B cell (primary cell): ENCODE results near the gene LILRB3. TPM values are rescaled to one million over a fixed set of nuclear protein-coding genes. Genes with fewer than 3 reads are reported as not detected.

Experiments
- ATAC-seq: fragments of 200-7000 bp; cut with Tn5 transposase; one replicate; pipeline ENCODE4 v1.10.0; 2021; ENCODE audit warnings: low read depth, mild to moderate bottlenecking, moderate number of reproducible peaks, moderate library complexity
- CTCF ChIA-PET: fragments of 350-600 bp; sonication (Branson Sonifier 250); formaldehyde crosslinking; loops from one replicate; lab custom pipeline; 2021; ENCODE audit warnings: antibody characterized with exemption, inconsistent platforms; lab: Charles Lee
- POLR2A ChIA-PET: fragments of 350-600 bp; sonication (Branson Sonifier 250); formaldehyde crosslinking; loops from one replicate; lab custom pipeline; 2021; ENCODE audit warnings: antibody characterized with exemption; lab: Charles Lee
- DNase-seq: peaks from one replicate; pipeline ENCODE4 v3.0.0; 2013
- H2AFZ ChIP-seq: 2 replicates; pipeline ENCODE4 v1.6.1; 2012; ENCODE audit warnings: mild to moderate bottlenecking, low read depth, low read length; ENCODE audit not compliant: insufficient read depth, poor library complexity, severe bottlenecking
- H3K27ac ChIP-seq, 2 donors: 1 replicate in 1 of 2; 2 replicates in 1 of 2; pipeline ENCODE4 v1.5.1; 2012 to 2013; ENCODE audit warnings: low read length in 2 of 2, mild to moderate bottlenecking in 2 of 2, moderate library complexity in 1 of 2
- H3K27me3 ChIP-seq, 4 experiments: fragments of 200-600 bp in 1 of 4; sonication (generic) in 1 of 4; replicated peaks in 1 of 4; 1 replicate in 2 of 4; 2 replicates in 2 of 4; pipeline versions ENCODE4 v1.6.1 to v1.7.0; 2013 to 2016; ENCODE audit warnings: low read length in 3 of 4, mild to moderate bottlenecking in 2 of 4, mixed read lengths in 1 of 4, moderate library complexity in 1 of 4; ENCODE audit not compliant: insufficient read depth in 4 of 4, control insufficient read depth in 3 of 4; ENCODE audit errors: control extremely low read depth in 1 of 4
- H3K36me3 ChIP-seq, 2 experiments: replicated peaks in 1 of 2; 1 replicate in 1 of 2; 2 replicates in 1 of 2; pipeline versions ENCODE4 v1.6.1 to v1.7.1; 2013; ENCODE audit warnings: low read length in 1 of 2; ENCODE audit not compliant: insufficient read depth in 2 of 2, control insufficient read depth in 1 of 2; ENCODE audit errors: control extremely low read depth in 1 of 2, extremely low read depth in 1 of 2
- H3K4me1 ChIP-seq, 2 donors: fragments of 200-600 bp in 1 of 2; sonication (generic) in 1 of 2; 1 replicate in 1 of 2; 2 replicates in 1 of 2; pipeline versions ENCODE4 v1.5.1 to v1.6.1; 2013 to 2017; ENCODE audit warnings: low read length in 2 of 2; ENCODE audit not compliant: control insufficient read depth in 2 of 2, insufficient read depth in 2 of 2
- H3K4me2 ChIP-seq: replicated peaks from 2 replicates; pipeline ENCODE3; 2012; ENCODE audit warnings: mild to moderate bottlenecking, low read depth, low read length; ENCODE audit not compliant: poor library complexity, severe bottlenecking
- H3K4me3 ChIP-seq, 5 experiments: fragments of 200-600 bp in 1 of 5; sonication (generic) in 1 of 5; 1 replicate in 3 of 5; 2 replicates in 2 of 5; pipeline versions ENCODE4 v1.5.1 to v1.7.0; 2011 to 2016; ENCODE audit warnings: low read length in 4 of 5, mild to moderate bottlenecking in 4 of 5, low read depth in 2 of 5, control low read depth in 1 of 5, moderate library complexity in 1 of 5; ENCODE audit not compliant: insufficient read depth in 1 of 5; ENCODE audit errors: control extremely low read depth in 1 of 5, extremely low read depth in 1 of 5
- H3K79me2 ChIP-seq: fragments of 200-600 bp; sonication (generic); one replicate; pipeline ENCODE4 v1.6.0; 2016; ENCODE audit warnings: low read length; ENCODE audit not compliant: control insufficient read depth, insufficient read depth
- H3K9ac ChIP-seq: fragments of 200-600 bp; sonication (generic); 2 replicates; pipeline ENCODE4 v1.6.1; 2017; ENCODE audit warnings: mild to moderate bottlenecking, low read length, moderate library complexity
- H3K9me3 ChIP-seq, 3 donors: one replicate each; pipeline versions ENCODE4 v1.6.1 to v1.7.1; 2013; ENCODE audit warnings: low read length in 2 of 3; ENCODE audit not compliant: control insufficient read depth in 2 of 3, insufficient read depth in 1 of 3; ENCODE audit errors: control extremely low read depth in 1 of 3
- H4K20me1 ChIP-seq: 2 replicates; pipeline ENCODE4 v1.6.0; 2012; ENCODE audit warnings: mild to moderate bottlenecking, low read length; ENCODE audit not compliant: insufficient read depth, control insufficient read depth, poor library complexity, severe bottlenecking
- H3K27ac Mint-ChIP-seq: one replicate; pipeline ENCODE4 v1.8.0; 2021; ENCODE audit warnings: mixed read lengths
- H3K27me3 Mint-ChIP-seq: one replicate; pipeline ENCODE4 v1.8.0; 2021; ENCODE audit warnings: mixed read lengths
- H3K4me1 Mint-ChIP-seq: one replicate; pipeline ENCODE4 v1.8.0; 2021; ENCODE audit warnings: mixed read lengths
- H3K4me3 Mint-ChIP-seq: one replicate; pipeline ENCODE4 v1.8.0; 2021; ENCODE audit warnings: mixed read lengths
- H3K9me3 Mint-ChIP-seq: one replicate; pipeline ENCODE4 v1.8.0; 2022; ENCODE audit warnings: mixed read lengths; ENCODE audit not compliant: insufficient read depth
- EZH2 ChIP-seq: IDR thresholded peaks from 2 replicates; pipeline ENCODE4 v1.6.1; 2012; ENCODE audit warnings: borderline replicate concordance, low read depth, mild to moderate bottlenecking, moderate library complexity, low read length; ENCODE audit not compliant: insufficient read depth, poor library complexity, severe bottlenecking
- WGBS: methylation state at CpG from one replicate; pipeline ENCODE4 v1.1.5; 2013; ENCODE audit warnings: missing lambda C conversion rate; ENCODE audit not compliant: insufficient coverage; 5-methylcytosine and 5-hydroxymethylcytosine counted together
- intact Hi-C: fragments of 100-400 bp; cut with micrococcal nuclease; formaldehyde crosslinking; loops from one replicate; pipeline ENCODE4 v1.10.0; 2022
- polyA plus RNA-seq: library from polyadenylated mRNA; depleted of rRNA; stranded (reverse); fragments of >200 nt; gene quantifications from 2 replicates; pipeline ENCODE4 v1.2.3, GENCODE V29; 2012
- total RNA-seq, 2 donors: library from RNA; stranded (reverse); fragments of 120-200 nt in 1 of 2; gene quantifications; 1 replicate in 1 of 2; 2 replicates in 1 of 2; pipeline versions ENCODE4 v1.2.3 to v1.2.4, GENCODE V29; 2013 to 2022
- TF ChIP-seq, protein P1 (sequence below): fragments of 200-600 bp; IDR thresholded peaks from one replicate; pipeline ENCODE4 v1.8.0; 2022; ENCODE audit warnings: antibody characterized with exemption, mild to moderate bottlenecking

Gene LILRB3
- total and polyA plus RNA-seq, 2 donors (not counting 1 experiment from before 2014, with no cell fraction given) = 0.25 to 2.3 TPM

DNA sequence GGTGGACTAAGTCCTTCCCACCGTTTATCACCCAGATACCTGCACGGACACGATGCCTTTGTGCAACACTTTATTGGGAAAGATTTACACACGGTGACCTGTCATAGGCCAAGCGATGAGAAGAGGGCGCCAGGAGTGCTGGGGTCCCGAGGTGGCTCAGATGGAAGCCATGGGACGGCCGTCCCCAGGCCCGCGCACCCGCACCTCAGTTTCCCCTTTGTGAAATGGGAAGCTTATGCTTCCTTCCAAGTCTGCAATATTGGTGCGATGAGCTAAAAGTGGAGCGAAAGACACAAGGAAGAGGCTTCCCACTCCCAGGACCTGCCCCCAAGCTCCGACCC, 49.5 kb downstream of the LILRB3 start:
- Histone ChIP-seq H3K79me2 (no peaks in the 10 kb centered on the region), H3K27me3 (peaks cover 0 to 10% (median under 1%) of the 10 kb centered on the region in 4 experiments), H2AFZ (no peak overlapping the region), H3K4me2 (peak overlapping the region; percentile 49), H3K9me3 (no peaks in the 10 kb centered on the region), H3K9ac (no peak overlapping the region), H4K20me1 (peaks cover 7% of the 10 kb centered on the region), H3K4me3 (no peak overlapping the region), H3K27ac (no peak overlapping the region), H3K36me3 (peaks cover 0 to 1% of the 10 kb centered on the region in 2 experiments), H3K4me1 (peaks cover 16 to 21% of the 10 kb centered on the region in 2 donors)
- DNase-seq = no peak
- ChIA-PET CTCF (interaction anchor here (0.9 to 8.5 kb wide), 3 partner anchors 17 to 59 kb away, joined by 3 to 50 read pairs (median 3); partner anchors contain the start of genes MBOAT7 and TSEN34), POLR2A (interaction anchor here (0.6 to 1.8 kb wide), 2 partner anchors 16 to 443 kb away, joined by 8 read pairs; partner anchors contain the start of gene MBOAT7)
- Mint-ChIP-seq H3K9me3 (no peaks in the 10 kb centered on the region), H3K4me3 (no peak overlapping the region), H3K27ac (no peak overlapping the region), H3K4me1 (peaks cover 18% of the 10 kb centered on the region), H3K27me3 (no peaks in the 10 kb centered on the region)
- WGBS = 54% methylated on average over 14 of the region's 15 CpGs
- ATAC-seq = no peak
- intact Hi-C loops = loop anchor here (1.0 kb wide), 1 partner anchor 16 kb away; the partner anchor contains the start of gene MBOAT7
- TF ChIP-seq, protein P1, sequence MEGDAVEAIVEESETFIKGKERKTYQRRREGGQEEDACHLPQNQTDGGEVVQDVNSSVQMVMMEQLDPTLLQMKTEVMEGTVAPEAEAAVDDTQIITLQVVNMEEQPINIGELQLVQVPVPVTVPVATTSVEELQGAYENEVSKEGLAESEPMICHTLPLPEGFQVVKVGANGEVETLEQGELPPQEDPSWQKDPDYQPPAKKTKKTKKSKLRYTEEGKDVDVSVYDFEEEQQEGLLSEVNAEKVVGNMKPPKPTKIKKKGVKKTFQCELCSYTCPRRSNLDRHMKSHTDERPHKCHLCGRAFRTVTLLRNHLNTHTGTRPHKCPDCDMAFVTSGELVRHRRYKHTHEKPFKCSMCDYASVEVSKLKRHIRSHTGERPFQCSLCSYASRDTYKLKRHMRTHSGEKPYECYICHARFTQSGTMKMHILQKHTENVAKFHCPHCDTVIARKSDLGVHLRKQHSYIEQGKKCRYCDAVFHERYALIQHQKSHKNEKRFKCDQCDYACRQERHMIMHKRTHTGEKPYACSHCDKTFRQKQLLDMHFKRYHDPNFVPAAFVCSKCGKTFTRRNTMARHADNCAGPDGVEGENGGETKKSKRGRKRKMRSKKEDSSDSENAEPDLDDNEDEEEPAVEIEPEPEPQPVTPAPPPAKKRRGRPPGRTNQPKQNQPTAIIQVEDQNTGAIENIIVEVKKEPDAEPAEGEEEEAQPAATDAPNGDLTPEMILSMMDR = no peak
- TF ChIP-seq EZH2 = no peak
